HG02938 (cell line): Measurements from ENCODE around the gene ADGRG1.

Experiments
- ATAC-seq: cut with Tn5 transposase; IDR thresholded peaks from one replicate; pipeline ENCODE4 v1.9.1; 2021; ENCODE audit warnings: mild to moderate bottlenecking, moderate library complexity; ENCODE audit not compliant: unreplicated experiment

ADGRG1 gene

DNA sequence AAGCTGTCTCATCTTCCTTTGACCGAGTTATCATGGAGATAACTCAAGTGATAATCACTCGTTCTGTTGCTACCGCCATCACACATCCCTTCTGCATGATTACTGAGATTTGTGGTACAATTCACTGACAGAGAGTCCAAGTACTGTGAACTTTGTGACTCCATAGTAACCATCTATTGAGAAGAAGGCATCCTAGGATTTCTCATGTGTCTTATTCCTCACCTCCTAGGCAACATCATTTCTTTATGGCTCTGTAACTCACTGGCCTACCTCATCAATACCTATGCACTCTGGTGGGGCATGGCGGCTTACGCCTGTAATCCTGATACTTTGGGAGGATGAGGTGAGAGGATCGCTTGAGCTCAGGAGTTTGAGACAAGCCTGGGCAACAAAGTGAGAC lies 85.6 kb downstream of the ADGRG1 start:
- ATAC-seq: no peak
